Nephron progenitor cell (in vitro differentiated cells): ENCODE measurements around the gene TRABD2A.

ENCODE experiments used
- DNase-seq: peaks from one replicate; pipeline ENCODE4 v3.0.0; 2021
- H3K27ac Mint-ChIP-seq: 2 replicates; pipeline ENCODE4 v1.8.0; 2021; ENCODE audit warnings: mild to moderate bottlenecking, moderate library complexity, mixed read lengths
- H3K27me3 Mint-ChIP-seq: 2 replicates; pipeline ENCODE4 v1.8.0; 2021; ENCODE audit warnings: mild to moderate bottlenecking, low read depth, mixed read lengths; ENCODE audit not compliant: poor library complexity
- H3K36me3 Mint-ChIP-seq: 2 replicates; pipeline ENCODE4 v1.8.0; 2021; ENCODE audit warnings: low read depth, mixed read lengths
- H3K4me1 Mint-ChIP-seq: 2 replicates; pipeline ENCODE4 v1.8.0; 2021; ENCODE audit warnings: mixed read lengths
- H3K4me3 Mint-ChIP-seq: 2 replicates; pipeline ENCODE4 v1.8.0; 2021; ENCODE audit warnings: mild to moderate bottlenecking, moderate library complexity, mixed read lengths
- H3K9me3 Mint-ChIP-seq: 2 replicates; pipeline ENCODE4 v1.8.0; 2021; ENCODE audit warnings: mild to moderate bottlenecking, moderate library complexity, mixed read lengths
- TF ChIP-seq, protein P1 (sequence below): fragments of 200-600 bp; sonication (generic); IDR thresholded peaks from 2 replicates; pipeline ENCODE4 v1.5.0; 2021; ENCODE audit warnings: antibody characterized with exemption

Gene TRABD2A

DNA sequence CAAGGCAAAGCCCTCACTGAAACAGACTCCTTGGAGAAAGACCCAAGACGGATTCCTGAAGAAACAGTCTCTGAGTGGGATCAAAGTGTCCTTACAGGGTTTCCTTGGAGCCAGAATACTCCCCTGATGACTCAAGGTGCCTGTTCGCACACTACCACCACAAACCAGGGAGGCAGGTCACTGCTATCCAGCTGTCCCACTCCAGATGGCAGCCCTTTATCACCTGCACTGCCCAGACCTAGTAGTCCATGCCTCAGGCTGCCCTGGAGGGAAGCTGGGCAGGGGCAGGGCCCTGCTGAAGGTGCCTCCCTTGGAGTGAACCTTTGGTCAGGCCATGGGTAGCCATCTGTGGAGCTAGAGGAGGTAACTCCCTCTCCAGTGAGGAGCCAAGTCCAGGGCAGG lies 34.1 kb downstream of the TRABD2A start:
- Mint-ChIP-seq H3K36me3 (no peaks in the 10 kb centered on the region), H3K4me3 (no peak overlapping the region), H3K4me1 (peaks cover 6% of the 10 kb centered on the region), H3K9me3 (no peaks in the 10 kb centered on the region), H3K27ac (no peak overlapping the region), H3K27me3 (peaks cover 4% of the 10 kb centered on the region)
- DNase-seq, result no peak
- TF ChIP-seq, protein P1, sequence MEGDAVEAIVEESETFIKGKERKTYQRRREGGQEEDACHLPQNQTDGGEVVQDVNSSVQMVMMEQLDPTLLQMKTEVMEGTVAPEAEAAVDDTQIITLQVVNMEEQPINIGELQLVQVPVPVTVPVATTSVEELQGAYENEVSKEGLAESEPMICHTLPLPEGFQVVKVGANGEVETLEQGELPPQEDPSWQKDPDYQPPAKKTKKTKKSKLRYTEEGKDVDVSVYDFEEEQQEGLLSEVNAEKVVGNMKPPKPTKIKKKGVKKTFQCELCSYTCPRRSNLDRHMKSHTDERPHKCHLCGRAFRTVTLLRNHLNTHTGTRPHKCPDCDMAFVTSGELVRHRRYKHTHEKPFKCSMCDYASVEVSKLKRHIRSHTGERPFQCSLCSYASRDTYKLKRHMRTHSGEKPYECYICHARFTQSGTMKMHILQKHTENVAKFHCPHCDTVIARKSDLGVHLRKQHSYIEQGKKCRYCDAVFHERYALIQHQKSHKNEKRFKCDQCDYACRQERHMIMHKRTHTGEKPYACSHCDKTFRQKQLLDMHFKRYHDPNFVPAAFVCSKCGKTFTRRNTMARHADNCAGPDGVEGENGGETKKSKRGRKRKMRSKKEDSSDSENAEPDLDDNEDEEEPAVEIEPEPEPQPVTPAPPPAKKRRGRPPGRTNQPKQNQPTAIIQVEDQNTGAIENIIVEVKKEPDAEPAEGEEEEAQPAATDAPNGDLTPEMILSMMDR, result no peak

DNA sequence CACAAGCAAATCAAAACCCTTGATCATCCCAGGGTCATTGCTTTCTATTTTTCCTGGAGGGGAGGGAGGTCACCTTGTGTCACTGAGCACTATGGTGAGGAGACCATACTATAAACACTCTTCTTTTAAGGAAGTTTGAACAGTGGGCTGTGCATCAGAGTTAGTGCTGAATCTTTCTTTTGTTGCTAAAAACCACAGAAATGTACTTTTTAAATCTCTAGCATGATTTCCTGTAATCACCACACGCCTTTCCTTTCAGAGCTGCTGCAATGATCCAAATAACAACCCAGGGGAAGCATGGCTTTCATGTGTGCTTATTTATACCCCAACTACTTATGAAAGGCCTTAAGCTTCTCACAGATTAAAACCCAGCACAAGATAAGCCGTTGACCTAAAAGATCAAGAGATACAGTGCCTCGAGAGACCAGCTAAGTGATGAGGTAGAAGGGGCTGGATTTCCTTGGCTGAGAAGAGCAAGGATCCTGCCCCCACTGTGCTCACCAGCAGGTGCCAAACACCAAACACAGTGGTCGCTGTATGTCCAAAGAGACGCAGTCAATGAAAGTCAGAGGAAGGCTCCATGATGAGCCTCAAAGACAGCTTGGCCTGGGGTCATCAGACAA lies 34.7 kb downstream of the TRABD2A start:
- TF ChIP-seq, protein P1, result no peak
- no peaks in the 10 kb centered on the region for H3K36me3 Mint-ChIP-seq
- DNase-seq, result no peak
- H3K4me1 Mint-ChIP-seq, result peaks cover 6% of the 10 kb centered on the region
- peaks cover 4% of the 10 kb centered on the region for H3K27me3 Mint-ChIP-seq
- H3K27ac Mint-ChIP-seq, result no peak overlapping the region
- no peaks in the 10 kb centered on the region for H3K9me3 Mint-ChIP-seq
- no peak overlapping the region for H3K4me3 Mint-ChIP-seq

DNA sequence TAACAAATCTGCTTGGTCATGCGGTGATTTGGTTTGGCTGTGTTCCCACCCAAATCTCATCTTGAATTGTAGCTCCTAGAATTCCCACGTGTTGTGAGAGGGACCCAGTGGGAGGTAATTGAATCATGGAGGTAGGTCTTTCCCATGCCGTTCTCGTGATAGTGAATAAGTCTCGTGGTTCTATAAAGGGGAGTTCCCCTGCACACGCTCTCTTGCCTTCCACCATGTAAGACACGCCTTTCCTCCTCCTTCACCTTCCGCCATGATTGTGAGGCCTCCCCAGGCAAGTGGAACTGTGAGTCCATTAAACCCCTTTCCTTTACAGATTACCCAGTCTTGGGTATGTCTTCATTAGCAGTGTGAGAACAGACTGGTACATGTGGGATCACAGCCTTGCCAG lies 36.7 kb downstream of the TRABD2A start:
- H3K27me3 Mint-ChIP-seq, result peaks cover 4% of the 10 kb centered on the region
- TF ChIP-seq, protein P1, result no peak
- no peak overlapping the region for H3K27ac Mint-ChIP-seq
- no peaks in the 10 kb centered on the region for H3K36me3 Mint-ChIP-seq
- H3K9me3 Mint-ChIP-seq, result no peaks in the 10 kb centered on the region
- no peak overlapping the region for H3K4me3 Mint-ChIP-seq
- DNase-seq, result no peak
- H3K4me1 Mint-ChIP-seq, result peaks cover 18% of the 10 kb centered on the region

DNA sequence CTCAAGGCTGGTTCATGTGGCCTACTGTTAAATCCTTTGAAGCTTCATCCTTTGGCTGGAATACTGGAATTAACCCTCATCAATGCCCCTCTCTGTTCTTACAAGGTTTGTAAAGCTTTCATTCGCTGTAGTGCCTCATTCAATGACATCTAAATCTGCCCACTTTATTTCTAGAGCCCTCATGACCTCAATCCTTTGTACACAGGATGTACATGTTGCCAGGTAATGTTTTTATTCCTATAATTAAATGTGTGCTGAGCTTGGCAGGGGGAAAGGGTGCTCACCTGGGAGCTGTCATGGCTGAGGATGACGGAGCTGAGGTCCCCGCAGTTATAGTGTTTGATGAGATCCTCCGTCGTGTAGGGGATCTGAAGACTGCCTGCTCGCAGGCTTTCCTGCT lies 39.3 kb downstream of the TRABD2A start:
- peaks cover 12% of the 10 kb centered on the region for H3K36me3 Mint-ChIP-seq
- TF ChIP-seq, protein P1, result no peak
- H3K27ac Mint-ChIP-seq, result no peak overlapping the region
- peaks cover 14% of the 10 kb centered on the region for H3K9me3 Mint-ChIP-seq
- DNase-seq, result no peak
- no peak overlapping the region for H3K4me3 Mint-ChIP-seq
- H3K4me1 Mint-ChIP-seq, result peaks cover 18% of the 10 kb centered on the region
- H3K27me3 Mint-ChIP-seq, result peaks cover 4% of the 10 kb centered on the region

DNA sequence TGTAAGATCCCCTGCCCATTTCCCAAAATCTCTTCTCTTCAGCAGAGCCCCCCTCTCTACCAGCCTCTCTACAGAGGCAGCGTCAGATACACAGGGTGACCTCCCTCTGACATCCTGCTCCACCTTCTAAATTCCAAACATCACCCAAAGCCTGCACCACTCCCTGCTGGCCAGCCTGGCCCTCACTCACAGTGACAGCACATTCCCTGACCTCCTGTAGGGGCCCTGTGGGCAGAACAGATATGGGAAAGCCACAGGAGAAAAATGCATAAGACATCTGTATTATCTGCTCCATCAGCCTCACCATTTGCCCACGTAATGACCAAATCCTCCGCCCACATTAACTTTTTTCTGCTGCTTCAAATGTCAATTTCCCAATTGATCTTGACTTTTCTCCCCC lies 40.6 kb downstream of the TRABD2A start:
- Mint-ChIP-seq H3K27me3 (peaks cover 4% of the 10 kb centered on the region), H3K36me3 (peaks cover 15% of the 10 kb centered on the region), H3K4me3 (no peak overlapping the region), H3K27ac (no peak overlapping the region), H3K4me1 (peaks cover 13% of the 10 kb centered on the region), H3K9me3 (peaks cover 25% of the 10 kb centered on the region)
- TF ChIP-seq, protein P1, result no peak
- no peak for DNase-seq

DNA sequence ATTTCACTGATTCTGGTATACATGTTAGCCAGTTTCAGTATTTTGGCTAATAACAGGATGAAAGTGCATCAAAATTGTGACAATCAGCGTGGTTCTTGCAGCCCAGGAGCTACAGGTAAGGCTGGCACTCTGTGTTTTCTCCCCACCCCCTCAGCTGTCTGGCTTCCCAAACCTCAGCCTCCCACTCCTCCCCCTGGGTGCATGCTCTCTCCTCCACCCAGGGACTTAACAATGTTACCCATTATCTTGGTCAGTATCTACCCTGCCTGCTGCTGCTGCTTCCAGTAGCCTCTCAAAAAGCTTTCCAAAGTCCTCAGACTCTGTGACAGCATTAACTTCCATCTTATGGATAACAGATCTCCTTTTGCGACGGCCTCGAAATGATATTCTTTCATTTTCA lies 41.0 kb downstream of the TRABD2A start:
- Mint-ChIP-seq H3K4me3 (no peak overlapping the region), H3K9me3 (peaks cover 27% of the 10 kb centered on the region), H3K27me3 (peaks cover 4% of the 10 kb centered on the region), H3K36me3 (peaks cover 15% of the 10 kb centered on the region), H3K4me1 (peaks cover 13% of the 10 kb centered on the region), H3K27ac (no peak overlapping the region)
- DNase-seq, result no peak
- TF ChIP-seq, protein P1, result no peak
